Measurements from ENCODE around the gene RNASE12.
"Not testable (repeated sequence)": the region's sequence is repeated elsewhere in the genome, so short reads cannot be mapped to it uniquely, and the experiment has no call there.

RNASE12 gene

DNA sequence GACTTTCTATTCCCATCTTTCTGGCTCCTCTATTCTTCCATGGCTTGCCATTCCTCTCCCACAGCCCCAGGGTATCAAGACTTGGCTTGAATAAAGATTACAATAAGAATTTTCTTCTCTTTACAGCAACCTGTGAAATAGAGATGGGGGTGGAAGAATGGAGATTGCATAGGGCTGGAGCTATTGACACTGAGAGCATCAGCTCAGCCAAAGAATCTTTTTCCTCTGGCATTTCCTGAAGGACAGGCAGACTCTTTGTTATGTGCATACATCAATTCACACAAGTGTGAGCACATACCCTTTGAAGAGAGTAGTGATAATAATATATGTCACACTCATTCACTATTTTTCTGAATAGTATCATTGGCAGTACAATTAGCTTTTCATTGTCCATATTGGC, 8.0 kb downstream of the RNASE12 start:
- no peak for DNase-seq (ENCODE audit: low read depth)

- no peak for DNase-seq (ENCODE audit: low read depth)
These were observed 10.9 kb downstream of the RNASE12 start for GRCh38 chr14:20580242-20580641.

DNA sequence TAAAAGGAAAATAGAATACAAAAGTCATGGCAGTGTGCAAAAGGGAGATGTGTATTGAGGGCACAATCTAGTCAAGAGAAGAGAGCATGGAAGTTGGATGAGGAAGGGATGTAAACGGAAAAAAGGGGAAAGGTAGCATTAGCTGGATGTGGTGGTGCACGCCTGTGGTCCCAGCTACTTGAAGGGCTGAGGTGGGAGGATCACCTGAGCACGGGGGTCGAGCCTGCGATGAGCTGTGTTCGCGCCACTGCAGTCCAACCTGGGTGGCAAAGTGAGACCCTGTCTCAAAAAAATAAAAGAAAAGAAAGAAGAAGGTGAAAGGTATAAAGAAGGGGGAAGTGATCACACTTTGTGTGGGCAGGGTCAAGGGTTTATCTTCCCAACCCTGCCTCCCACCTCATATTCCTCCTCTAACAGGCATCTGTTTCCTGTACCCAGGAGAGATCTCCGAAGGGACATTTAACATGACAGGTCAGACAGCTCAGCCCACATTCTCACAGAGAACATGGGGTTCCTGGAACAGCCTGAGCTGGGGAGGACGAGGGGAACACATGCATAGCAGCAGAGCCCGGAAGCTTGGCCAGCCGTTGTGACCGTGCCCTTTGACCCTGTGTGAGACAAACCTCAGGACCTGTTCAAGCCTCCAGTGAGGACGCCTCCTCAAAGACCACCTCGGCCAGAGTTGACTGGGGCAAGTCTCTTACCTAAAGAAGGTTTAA, 12.2 kb downstream of the RNASE12 start:
- DNase-seq (ENCODE audit: low read depth), result no peak

DNA sequence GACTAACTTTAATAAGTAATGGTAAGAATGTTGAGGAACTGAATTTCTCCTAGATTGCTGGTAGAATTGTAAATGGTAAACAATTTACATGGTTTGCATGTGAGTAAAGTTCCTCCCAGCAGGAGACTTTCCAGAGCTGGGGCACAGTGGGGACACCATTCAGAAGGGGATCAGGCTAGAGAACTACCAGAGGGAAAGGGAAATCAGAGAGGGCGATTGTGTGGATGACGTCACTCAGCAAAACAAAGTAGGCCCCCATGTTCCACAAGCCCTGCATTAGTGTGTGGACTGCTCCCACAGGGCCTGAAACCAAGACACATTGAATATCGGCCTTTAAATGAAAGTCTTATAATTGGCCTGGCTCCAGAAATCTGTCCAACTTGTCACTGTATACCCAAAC, 12.9 kb downstream of the RNASE12 start:
- DNase-seq (ENCODE audit: low read depth), result no peak

GRCh38 chr14:20572382-20572990, 18.7 kb downstream of the RNASE12 start:
- not testable (repeated sequence) for DNase-seq (ENCODE audit: low read depth)

DNA sequence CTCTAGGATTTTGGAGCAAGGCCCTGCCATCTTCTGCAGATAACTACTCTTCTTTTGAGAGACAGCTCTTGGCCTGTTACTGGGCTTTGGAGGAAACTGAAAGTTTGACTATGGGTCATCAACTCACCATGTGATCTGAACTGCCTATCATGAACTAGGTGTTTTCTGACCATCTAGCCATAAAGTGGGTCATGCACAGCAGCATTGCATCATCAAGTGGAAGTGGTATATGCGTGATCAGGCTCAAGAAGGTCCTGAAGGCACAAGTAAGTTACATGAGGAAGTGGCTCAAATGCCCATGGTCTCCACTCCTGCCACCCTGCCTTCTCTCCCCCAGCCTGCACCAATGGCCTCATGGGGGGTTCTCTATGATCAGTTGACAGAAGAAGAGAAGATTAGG, 20.5 kb downstream of the RNASE12 start:
- not testable (repeated sequence) for DNase-seq (ENCODE audit: low read depth)

- DNase-seq (ENCODE audit: low read depth), result not testable (repeated sequence)
These were observed 21.3 kb downstream of the RNASE12 start for GRCh38 chr14:20569865-20570264.

- DNase-seq (ENCODE audit: low read depth), result no peak
These were observed 22.1 kb downstream of the RNASE12 start for GRCh38 chr14:20569066-20569465.

GRCh38 chr14:20568393-20568792, 22.8 kb downstream of the RNASE12 start:
- DNase-seq (ENCODE audit: low read depth), result no peak

- not testable (repeated sequence) for DNase-seq (ENCODE audit: low read depth)
These were observed 24.0 kb downstream of the RNASE12 start for GRCh38 chr14:20567199-20567598.

- no peak for DNase-seq (ENCODE audit: low read depth)
These were observed 26.6 kb downstream of the RNASE12 start for GRCh38 chr14:20564501-20564997.

DNA sequence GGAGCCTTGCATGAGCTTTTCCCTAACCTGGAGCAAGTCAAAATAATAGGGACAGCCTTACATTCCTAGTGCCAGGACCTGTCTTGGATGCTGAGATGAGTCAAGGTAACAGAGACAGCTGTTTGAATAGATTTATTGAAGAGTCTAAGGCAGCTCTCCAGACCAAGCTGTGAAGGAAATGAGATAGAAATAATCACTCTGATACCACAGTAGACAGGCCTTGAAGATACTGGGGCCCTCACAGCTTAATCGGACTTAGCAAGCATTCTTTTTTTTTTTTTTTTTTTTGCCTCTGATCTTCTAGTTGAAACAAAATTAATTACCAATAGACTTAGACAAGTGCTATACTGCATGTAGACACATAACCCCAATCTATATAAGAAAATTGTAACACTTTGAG, 27.2 kb downstream of the RNASE12 start:
- no peak for DNase-seq (ENCODE audit: low read depth)

- no peak for DNase-seq (ENCODE audit: low read depth)
These were observed 30.2 kb downstream of the RNASE12 start, which contains the start of gene RNASE9 for GRCh38 chr14:20560961-20561360. RNASE9 (minus strand) TSS chr14:20561047.

GRCh38 chr14:20559461-20559904, 31.7 kb downstream of the RNASE12 start:
- DNase-seq (ENCODE audit: low read depth), result no peak

- no peak for DNase-seq (ENCODE audit: low read depth)
These were observed 34.0 kb downstream of the RNASE12 start for GRCh38 chr14:20557212-20557542.

DNA sequence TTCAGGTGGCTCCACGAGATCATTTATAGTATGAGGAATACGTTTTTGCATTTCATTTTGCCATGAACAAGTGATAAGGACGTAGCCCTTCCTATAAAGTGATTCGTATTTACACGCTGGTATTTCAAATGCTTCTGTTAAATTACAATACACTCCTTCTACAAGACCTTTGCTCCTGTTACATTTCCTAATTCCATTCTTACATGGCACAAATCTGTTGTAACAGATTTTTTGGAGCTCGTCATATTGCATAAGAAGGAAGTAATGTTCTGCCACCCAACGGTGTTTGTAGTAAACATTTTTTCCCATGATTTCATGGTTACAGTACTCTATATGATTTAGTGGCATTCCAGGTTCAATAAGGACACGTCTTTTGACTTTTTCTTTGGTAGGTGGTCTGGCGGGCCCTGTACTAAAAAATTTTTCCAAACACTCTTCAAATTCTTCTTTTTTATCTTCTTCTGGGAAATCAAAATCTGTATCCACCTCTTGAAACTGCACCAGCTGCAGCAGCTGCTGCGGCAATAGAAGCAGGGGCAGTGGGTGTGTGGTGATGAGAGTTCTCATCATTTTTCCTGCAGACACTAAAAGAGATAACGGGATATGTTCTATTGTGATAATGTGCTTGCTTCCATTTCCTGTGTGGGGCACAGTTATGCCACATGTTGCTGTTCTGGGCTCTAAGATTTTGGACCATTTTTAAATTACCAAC, 34.5 kb downstream of the RNASE12 start:
- DNase-seq (ENCODE audit: low read depth), result no peak

GRCh38 chr14:20555845-20556244, 35.3 kb downstream of the RNASE12 start:
- no peak for DNase-seq (ENCODE audit: low read depth)

GRCh38 chr14:20553024-20553423, 38.2 kb downstream of the RNASE12 start:
- DNase-seq (ENCODE audit: low read depth), result no peak

GRCh38 chr14:20551606-20552005, 39.6 kb downstream of the RNASE12 start:
- no peak for DNase-seq (ENCODE audit: low read depth)

GRCh38 chr14:20550926-20551325, 40.2 kb downstream of the RNASE12 start:
- DNase-seq (ENCODE audit: low read depth), result no peak

DNA sequence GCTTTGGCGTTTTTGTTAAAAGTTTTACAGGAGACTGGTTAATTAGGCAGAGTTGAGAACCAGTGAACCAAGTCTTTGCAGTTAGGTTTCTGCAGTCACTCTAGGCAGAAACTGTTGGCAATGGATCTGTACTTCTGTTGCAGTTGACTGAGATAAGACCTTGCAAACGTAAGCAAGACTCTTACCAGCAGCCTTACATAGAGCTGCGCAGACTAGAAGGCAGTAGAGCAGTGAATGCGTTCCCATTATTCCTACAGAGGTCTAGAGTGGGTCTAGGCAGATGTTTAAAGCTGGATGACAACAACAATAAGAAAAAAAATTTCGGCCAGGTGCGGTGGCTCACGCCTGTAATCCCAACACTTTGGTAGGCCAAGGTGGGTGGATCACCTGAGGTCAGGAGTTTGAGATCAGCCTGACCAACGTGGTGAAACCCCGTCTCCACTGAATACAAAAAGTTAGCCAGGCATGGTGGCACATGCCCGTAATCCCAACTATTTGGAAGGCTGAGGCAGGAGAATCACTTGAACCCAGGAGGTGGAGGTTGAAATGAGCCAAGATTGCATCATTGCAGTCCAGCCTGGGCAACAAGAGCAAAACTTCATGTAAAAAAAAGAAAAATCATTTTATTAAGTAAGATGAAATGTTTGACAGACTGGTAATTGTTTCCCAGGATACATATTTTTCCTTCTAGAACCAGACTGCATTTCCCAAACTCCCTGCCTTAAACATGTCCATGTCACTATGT, 42.6 kb downstream of the RNASE12 start:
- DNase-seq (ENCODE audit: low read depth), result no peak

- no peak for DNase-seq (ENCODE audit: low read depth)
These were observed 44.3 kb downstream of the RNASE12 start for GRCh38 chr14:20546877-20547276.
